GM19463 (cell line): ENCODE results near the gene SLC35A2.

Source experiments
- ATAC-seq: cut with Tn5 transposase; IDR thresholded peaks from one replicate; pipeline ENCODE4 v1.9.1; 2021; ENCODE audit warnings: mild to moderate bottlenecking, moderate library complexity; ENCODE audit not compliant: unreplicated experiment

Gene SLC35A2

GRCh38 chrX:48927736-48928382 is 16.4 kb upstream of the SLC35A2 start:
- ATAC-seq = no peak

DNA sequence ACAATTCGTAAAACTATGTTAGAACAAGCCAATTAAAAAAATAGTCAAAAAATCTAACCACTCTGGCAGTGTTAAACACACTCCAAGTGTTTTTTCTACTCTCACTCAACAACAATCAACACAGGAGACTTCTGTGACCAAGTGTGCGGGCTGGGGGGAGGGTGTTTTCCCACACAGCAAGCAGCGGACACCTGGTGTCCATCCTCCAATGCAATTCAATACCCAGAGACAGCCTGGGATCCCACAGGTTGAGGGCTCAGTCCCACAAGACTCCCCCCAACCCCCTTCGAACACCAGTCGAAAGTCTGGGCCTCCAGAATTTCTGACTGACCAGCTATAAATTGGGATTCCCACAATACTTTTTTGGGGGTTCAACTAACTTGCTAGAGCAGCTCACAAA is 15.7 kb upstream of the SLC35A2 start:
- ATAC-seq = no peak

DNA sequence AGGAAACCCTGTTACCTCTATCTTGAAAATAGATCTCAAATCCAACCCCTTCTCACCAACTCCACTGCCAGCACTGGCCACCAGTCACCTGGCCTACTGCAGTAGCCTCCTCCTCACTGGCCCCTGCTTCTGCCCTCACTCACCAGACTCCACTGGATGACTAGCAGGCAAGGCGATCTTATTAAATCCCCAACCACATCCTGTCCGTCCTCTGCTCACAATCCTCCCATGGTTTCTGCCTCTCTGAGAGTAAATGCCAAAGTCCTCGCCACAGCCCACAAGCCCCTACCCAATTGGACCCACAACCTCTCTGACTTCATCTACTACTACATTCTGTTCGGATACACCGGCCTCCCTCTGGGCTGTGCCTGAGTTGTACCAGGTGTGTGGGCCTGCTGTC is 12.8 kb upstream of the SLC35A2 start:
- no peak for ATAC-seq

DNA sequence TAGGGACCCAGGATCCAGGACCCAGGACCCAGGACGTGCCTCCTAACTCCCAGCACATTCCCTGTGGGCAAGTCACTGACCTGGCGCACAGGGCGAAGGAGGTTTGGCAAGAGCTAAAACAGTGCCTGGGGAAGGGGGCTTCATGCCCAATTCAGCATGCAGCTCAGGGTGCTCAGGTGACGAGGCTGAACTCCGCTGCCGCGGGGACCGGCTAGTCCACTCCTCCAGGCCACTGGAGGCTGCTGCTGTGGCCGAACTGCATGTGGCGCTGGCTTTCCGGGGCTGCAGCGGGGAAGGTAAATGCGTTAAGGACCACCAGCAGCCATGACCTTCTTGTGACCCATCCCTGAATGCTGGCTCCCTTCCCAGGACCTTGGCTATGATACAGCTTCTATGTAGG is 12.3 kb upstream of the SLC35A2 start:
- ATAC-seq = no peak

DNA sequence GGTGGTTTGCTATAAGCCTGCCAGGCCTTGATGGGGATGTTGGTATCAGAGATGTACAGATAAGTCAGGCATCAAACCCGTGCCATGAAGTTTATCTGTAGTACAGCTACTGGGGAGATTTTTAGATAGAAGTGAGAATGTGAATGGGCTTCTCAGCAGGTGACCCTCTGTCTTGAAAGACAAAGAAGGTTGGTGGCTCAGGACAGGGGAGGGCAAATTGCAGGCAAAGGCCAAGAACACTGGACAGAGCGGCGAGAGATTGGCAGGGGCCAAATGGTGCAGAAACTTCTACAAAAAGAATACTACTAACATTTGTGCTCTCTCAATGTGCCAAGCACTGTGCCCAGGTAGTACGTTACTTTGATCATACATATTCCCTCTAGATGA is 9.3 kb upstream of the SLC35A2 start:
- no peak for ATAC-seq

GRCh38 chrX:48919947-48920717 is 8.7 kb upstream of the SLC35A2 start:
- no peak for ATAC-seq

- no peak for ATAC-seq
Observed at GRCh38 chrX:48919360-48919841, 8.0 kb upstream of the SLC35A2 start.

GRCh38 chrX:48918643-48919340 is 7.3 kb upstream of the SLC35A2 start, which contains the start of gene PIM2:
Gene PIM2, minus strand, starts transcription at chrX:48919024. Its CDS starts 190 bp downstream, at chrX:48918834.
- peak; percentile 66 for ATAC-seq

DNA sequence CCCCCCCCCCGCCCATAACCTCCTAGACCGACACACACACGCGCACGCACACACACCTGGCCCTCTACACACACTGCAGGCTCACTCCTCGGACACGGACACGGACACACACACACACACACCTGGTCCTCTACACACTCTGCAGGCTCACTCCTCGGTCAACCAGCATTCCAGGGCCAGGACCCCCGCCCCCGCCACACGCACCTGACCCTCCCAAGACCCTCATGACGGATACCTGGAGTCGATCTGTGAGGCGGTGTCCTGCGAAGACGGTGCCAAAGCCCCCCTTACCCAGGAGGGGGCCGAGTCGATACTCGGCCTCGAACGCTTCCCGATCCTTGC is 6.8 kb upstream of the SLC35A2 start:
- no peak for ATAC-seq

- ATAC-seq = peak; percentile 39
Observed at GRCh38 chrX:48917139-48918001, 5.9 kb upstream of the SLC35A2 start.

DNA sequence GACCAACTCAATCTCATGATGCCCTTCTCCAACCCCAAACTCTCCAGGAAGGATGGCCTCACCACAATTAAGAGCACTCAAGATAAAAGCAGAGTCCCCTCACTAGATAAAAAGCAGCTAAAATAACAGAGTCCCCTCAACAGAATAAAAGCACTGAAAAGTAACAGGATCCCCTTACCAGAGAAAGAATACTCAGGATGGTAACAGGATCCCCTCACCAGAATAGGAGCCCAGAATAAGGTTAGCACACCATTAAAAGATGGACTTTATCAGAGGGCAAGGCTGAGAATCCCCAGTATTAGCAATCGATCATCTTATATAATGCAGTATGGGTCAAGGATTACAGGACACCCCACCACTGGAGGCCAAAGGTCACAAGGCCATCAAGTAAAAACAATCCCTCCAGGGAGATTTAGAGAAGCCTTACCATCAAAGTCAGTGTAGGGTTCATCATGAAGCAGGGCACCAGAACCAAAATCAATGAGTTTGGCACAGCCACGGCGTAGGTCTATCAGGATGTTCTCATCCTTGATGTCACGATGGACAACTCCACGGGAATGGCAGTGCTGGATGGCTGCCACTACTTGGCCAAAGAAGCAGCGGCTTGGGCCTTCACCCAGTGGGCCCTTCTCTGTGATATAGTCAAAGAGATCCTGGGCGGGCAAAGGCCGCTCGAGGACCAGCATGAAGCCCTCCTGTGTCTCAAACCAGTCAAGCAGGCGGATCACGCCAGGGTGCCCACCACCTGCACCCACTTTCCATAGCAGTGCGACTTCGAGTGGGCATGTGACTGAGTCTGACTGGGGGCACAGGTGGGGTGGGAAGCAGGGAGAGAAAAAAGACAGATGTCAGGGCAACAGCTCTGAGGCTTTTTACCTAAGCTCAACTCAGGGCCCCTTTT is 3.4 kb upstream of the SLC35A2 start:
- no peak for ATAC-seq

GRCh38 chrX:48913605-48914366 is 2.3 kb upstream of the SLC35A2 start:
- ATAC-seq = no peak

GRCh38 chrX:48910926-48911411 is 477 bp downstream of the SLC35A2 start:
- ATAC-seq = no peak

DNA sequence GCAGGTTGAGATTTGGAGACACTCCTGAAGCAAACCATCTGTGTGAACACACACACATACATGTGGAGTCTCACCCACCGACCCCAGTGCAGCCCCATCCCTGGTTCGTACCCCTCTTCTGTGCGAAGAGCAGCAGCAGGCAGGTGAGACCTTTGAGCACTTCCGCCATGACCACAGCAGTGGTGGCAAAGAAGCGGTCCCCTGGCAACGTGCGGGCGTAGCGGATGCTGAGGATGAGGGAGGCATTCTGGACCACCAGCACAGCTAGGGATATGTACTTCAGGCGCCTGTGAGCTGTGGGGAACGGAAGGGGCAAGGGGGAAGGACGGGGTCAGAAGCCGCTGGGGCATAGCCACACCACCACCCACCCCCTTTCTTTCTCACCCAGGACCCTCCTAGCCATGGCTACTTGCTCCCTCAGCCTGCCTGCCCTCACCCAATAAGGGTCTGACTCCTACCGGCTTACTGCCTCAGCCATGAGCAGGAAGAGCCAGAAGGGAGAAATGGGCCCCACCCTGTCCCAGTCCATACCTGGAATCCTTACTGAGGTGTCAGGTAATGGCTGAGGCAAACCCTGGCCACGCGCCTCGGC is 1.6 kb downstream of the SLC35A2 start:
- ATAC-seq = no peak

DNA sequence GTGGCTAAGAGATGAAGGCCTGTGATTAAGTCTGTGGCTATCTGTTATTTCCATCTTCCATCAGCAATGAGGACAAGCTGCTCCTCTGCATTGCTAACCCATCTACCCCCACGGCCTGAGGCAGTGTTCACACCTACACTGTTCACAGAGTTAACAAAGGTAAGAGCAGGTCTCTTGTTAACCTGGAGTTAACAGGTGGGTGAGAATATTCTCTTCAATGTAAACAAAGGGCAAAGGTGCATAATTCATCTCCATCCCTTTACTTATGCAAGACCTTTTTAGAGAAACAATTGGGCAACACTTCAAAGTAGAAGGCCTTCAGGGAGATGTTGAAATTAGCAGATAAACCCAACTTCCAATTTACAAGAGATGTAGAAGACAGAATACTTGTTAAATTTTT is 2.8 kb downstream of the SLC35A2 start:
- ATAC-seq = no peak

DNA sequence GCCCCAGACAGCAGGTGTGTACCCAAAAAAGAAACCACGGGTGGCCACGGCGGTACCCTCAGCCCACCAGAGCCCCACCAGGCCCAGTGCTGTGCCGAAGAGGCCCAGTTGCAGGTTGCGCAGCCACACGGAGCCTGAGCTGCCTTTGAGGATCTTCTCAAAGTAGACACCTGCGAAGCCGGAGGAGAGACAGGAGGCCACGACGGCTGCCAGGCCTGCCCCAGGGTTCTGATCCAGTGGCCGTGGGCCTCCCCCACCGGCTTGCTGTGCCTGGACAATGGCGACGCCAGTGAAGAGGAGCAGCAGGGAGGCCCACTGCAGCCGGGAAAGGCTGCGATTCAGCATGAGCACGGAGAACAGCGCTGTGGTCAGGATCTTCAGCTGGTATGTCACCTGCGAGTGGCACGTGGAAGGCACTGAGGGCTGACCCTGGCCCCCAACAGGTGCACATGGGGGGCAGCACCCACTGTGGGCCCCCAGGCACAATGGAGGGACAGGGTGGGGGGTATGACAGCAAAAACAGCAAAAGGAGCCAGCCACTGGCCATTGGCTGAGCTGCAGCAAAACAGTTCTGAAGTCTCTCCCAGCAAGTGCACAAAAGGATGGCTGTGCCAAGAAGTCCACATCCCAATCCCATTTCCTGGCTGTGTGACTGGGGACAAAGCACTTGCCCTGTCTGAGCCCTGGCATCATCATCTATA is 6.2 kb downstream of the SLC35A2 start:
- ATAC-seq = no peak

- no peak for ATAC-seq
Observed at GRCh38 chrX:48904626-48905025, 6.8 kb downstream of the SLC35A2 start.

DNA sequence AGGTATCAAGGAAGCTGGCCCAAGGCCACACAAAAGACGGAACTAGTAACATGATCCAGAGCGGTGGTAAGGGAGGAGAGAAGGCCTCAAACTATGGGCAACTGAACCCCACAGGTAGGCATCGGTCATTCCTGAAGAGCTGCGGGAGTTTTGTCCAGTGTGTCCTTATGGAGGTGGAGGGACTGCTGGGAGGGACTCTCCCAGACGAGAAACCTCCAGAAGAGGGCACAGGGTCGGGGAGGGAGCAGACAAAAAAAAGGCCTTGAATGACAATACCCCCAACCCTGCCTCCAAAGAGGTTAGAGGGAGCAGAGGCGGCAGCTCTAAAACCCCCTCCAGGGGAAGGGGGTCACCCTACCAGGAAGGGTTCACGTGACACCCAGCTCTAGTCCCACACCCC is 7.3 kb downstream of the SLC35A2 start:
- no peak for ATAC-seq
